CD4-positive, alpha-beta T cell treated with Interferon gamma for 1 hour (primary cell): ENCODE data around the gene PSMB3.

Experiments used
- DNase-seq: peaks from one replicate; pipeline ENCODE4 v3.0.0-alpha.2; 2020

Gene PSMB3

DNA sequence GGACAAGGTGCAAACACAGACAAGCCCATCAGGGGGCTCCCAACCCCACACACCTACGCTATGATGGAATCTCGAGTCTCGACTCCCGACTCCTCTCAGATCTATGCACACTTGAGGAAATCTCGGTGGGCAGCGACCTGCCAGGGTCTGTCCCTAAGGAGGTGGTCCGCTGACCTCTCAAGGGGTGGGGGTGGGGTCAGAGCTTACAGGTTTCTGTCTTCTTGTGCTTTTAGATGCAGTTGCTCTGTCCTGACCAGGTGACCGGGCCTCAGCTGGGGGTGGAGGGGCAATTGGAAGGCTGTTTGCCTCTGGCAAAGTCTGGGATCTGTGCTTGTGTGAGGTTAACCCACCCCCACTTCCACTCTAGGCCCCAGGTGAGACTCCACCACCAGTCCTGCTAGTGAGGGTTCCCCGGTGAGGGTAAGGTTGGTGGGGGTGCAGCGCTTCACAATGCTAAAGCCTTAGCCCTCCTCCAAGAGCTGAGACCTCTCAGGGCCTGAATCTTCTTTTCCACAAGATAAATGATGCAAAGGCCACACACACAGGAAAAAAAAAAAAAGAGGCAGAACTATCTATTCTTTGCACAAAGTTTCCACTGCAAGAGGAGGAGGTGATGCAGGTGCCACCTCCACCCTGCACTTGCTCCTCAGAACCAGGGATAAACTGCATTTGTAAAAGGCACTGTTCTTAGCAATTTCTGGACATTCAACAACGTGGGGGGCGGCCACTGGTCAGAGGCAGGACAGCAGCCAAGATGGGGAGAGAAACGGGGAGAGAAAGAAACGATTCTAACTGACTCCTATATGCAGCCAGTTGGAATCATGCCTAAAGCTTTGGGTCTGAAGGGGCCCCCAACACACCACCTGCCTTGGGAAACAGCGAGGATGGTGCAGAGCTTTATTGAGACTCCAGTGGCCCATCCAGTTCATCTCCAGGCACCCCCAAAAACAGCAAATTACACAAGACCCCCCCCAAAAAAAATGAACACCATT is 18.3 kb upstream of the PSMB3 start:
- DNase-seq, result no peak

DNA sequence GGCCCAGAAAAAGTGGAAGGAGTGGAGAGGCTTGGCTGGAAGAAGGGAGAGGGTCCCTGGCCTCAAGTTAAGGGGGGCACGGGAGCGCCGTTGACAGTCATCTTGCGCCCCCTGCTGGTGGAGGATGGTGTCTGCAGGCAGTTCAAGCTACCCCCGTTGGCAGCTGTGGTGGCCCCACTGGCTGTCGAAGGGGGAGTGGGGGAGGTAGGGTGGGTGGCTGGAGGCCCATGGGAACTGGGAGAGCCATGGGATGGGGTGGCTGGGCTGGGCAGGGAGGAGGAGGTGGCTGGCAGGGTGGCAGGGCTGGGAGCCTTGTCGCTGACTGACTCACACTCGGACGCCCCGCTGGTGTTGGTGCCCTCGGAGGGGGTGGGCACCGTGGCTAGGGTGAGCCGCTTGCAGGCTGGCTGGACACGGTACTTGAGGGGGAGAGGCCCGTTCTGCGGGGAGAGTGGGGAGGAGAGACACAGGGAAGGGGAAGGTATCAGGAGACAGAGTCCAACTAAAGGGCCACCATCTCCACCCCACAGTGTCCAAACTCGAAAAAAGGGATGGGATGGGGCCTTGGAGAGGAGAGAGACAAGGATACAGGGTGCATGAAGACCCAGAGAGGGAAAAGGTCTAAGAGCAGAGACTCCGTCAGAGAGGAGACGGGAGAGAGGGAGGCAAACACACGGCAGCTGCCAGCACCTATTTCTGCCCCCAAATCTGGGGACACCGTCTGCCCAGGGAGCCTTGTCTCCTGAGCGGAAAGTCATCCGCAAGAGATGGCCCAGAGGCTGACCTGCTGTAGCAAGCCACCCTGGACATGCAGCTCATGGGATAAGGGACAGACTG is 17.2 kb upstream of the PSMB3 start:
- DNase-seq, result peak; percentile 56

DNA sequence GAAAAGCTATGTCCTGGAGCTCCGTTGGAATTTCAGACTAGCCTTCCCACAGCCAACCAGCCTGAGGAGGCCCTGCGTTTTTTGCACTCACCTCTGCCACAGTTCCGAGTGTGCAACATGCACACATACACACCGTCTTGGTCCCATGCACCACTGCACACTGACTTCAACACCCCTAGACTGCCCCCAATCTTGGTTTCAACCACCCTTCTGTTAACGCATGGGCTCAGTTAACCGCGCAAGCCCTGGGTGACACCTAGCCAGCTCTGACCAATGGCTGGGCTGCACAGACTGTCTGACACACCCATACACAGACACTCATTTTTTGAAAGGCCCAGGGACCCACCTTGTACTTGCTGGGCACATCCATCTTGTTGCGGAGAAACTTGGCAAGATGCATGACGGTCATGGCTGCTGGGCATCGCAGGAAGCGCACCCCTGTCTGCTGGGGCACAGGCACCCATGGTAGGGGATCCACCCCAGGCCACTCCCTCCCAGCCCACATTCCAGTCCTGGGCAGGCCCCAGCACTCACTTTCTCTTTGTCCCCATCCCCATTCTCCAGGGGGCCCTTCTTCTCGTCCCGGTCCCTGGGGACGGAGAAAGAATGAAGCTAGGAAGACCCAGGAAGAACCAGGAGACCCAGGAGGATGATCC is 14.4 kb upstream of the PSMB3 start:
- no peak for DNase-seq

DNA sequence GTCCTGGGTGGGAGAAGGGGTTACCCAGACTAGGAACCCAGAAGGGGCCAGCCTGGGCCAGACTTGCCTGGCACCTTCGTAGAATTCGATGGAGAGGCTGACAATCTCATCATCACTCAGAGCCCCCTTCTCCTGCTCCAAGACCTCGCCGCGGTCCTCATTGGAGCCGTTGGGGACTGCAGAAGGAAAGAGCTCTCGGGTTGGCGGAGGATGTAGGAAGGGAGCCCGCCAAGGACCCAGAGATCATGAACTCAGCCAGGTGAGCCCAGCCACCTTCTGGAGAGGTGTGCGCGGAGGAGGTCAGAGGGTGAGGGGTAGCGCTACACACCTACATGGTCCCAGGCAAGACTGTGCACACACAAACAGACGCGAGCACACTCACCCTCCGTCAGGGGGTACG is 13.9 kb upstream of the PSMB3 start:
- DNase-seq, result no peak

DNA sequence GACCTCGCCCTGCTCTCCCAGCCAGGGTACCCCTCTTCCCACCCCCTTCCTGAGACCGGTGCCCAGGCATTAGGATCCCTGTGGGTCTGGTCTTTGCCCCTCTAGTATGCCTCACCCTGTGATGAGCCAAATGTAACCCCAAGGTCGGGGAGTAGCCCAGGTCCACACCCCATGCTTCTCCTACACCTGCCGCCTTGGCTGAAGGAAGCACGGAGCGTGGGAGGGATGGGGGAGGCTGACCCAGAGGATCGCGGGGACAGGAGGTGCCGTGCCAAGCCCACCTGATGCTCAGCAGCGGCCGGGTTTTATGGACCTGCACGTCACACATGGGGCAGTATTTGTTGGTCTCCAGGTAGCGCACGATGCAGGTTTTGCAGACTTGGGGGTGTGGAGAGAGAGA is 13.2 kb upstream of the PSMB3 start:
- no peak for DNase-seq

DNA sequence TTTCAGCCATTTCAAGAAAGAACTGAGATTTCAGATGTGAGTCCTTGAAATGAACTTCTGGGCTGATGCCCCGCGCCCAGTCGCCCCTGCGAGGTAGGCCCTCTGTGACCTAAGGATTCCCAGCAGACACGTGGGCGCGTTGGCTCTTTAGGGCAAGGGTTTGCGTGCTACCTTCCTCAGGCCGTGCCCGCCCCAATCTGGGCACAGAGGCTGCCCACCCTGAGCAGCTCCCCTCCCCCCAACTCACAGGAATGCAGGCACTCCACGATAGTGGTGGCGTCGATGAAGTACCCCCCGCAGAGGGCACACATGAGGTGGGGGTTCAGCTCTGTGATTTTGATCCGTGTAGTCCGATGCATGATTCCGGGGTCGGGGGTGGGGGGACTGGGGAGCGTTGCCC is 12.5 kb upstream of the PSMB3 start:
- DNase-seq, result no peak

DNA sequence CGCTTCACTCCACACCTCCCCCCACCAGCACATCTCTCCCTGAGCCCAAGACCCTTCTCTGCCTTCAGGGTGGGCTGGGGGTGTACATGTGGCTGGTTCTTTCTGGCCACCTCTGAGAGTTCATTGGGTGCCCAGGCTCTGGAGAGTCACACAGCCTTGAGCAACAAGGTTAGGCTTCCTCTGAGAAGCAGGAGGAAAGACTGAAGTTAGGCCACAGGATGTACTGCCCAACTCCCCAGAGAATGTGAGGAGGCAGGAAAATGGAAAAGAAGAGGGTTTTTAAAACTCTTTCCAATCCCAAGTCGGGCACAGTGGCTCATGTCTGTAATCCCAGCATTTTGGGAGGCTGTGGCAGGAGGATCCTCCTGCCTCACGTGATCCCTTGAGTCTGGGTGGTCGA is 11.7 kb upstream of the PSMB3 start:
- no peak for DNase-seq

DNA sequence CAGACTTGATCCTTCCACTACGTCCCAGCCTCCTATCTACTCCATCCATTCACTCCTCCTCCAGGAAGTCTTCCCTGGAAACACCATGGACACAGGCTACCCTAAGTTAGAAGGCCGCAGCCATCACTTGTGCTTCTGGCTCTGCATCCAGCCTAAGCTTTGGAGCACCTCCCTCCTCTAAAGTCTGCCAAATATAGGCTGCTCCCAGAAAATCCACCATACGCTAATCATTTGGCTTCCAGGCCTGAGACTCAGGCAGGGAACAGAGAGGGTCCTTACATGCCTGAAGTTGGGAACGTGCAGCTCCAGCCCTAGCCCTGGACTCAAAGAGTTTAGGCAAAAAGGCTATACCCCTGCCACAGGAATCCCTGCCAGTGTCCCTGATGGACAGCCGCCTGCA is 11.1 kb upstream of the PSMB3 start:
- DNase-seq, result no peak

DNA sequence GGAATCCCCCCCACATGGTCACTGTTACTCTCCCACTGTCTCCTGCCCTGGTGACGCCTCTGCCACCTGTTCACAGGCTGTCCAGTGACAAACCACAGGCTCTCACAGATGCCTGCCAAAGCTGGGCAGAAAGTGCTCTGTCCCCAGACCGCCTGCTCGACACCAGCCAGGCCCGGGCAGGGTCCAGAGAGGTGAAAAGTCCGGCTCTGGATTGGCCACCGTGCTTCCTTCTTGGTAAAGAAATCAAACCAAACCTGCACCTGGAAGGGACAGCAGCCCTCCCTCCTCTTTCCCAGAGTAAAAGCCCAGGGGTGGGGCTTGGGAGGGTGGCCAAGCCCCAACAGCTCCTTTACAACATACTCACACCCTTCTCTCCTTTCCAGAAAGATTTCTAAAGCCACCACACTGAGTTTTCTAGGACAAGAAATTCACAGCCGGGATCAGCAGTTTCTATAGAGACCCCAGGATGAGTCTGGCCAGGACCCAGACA is 10.6 kb upstream of the PSMB3 start:
- no peak for DNase-seq

DNA sequence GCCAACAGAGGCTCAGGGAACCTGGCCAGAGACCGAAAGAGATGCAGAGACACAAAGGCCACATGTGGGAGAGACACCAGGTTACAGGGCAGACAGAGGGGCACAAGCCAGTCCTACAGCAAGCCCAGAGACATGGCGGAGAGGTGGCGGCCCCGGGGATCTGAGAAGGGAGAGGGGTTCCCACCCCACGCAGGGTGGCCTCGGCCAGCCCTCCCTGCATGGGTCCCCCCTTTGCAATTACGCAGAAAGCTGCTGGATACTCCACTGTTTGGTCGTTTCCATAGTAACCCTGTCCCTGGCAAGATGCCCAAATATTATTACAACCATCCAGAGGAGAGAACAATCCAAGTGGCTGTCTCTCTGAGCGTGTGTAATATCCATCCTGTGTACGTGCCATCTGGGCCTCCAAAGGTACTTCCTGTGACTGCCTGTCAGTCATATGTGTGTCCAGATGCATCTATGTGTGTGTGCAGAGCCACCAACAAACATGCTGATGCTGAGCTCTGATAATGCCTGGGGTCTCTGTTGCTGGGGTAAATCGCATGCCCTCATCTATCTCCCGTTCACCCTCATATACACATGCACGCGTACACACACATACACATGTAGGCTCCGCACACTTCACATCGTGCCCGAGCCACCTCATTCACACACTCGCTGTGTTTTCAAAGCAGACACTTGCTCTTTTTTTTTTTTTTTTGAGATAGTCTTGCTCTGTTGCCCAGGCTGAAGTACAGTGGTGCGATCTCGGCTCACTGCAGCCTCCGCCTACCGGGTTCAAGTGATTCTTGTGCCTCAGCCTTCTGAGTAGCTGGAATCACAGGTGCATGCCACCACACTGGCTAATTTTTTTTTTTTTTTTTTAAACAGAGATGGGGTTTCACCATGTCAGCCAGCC is 9.9 kb upstream of the PSMB3 start:
- no peak for DNase-seq

DNA sequence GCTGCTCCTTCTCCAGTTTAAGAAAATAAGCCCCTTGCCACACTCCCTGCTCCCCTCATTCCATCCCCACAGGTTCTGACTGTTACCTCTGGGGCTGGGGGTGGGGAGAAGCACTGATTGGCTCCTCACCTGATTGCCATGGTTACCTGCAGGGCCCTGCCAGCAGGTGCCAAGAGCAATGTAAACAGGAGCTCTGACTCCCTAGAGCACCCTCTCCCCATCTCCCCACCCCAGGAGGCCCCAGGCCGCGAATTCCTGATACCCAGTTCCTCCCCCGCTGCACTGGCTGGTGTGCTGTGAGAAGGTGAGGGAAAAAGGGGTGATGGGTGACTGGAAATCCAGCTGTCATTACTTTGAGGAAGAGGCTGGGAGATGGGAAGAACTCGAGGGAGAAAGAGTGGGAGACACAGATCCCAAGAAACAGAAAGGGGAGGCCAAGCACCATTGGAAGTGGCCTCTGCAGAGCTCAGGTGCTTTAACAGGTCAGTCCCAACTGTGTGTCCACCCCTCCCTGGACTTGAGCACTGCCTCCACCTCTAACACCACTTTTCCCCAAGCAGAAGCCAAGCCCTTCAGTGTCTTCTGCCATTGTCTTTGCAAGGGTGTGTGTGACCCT is 8.9 kb upstream of the PSMB3 start:
- no peak for DNase-seq

DNA sequence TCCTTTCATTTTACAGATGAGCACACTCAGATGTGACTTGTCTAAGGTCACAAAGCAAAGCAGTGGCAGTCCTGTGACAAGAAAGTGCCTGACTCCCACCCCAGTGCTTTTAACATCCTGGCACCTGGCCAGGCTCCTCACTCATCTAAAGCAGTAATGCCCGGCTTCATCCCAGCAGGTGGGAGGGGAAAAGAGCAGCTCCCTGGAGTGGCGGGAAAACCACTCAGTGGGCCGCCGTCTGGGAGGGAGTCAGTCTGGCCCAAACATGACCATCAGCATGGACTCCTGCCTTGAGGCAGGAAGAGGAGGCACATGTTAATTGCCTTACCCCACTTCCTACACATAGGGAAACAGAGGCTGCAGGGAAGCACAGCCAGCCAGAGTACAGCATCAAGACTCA is 7.0 kb upstream of the PSMB3 start:
- DNase-seq, result no peak

DNA sequence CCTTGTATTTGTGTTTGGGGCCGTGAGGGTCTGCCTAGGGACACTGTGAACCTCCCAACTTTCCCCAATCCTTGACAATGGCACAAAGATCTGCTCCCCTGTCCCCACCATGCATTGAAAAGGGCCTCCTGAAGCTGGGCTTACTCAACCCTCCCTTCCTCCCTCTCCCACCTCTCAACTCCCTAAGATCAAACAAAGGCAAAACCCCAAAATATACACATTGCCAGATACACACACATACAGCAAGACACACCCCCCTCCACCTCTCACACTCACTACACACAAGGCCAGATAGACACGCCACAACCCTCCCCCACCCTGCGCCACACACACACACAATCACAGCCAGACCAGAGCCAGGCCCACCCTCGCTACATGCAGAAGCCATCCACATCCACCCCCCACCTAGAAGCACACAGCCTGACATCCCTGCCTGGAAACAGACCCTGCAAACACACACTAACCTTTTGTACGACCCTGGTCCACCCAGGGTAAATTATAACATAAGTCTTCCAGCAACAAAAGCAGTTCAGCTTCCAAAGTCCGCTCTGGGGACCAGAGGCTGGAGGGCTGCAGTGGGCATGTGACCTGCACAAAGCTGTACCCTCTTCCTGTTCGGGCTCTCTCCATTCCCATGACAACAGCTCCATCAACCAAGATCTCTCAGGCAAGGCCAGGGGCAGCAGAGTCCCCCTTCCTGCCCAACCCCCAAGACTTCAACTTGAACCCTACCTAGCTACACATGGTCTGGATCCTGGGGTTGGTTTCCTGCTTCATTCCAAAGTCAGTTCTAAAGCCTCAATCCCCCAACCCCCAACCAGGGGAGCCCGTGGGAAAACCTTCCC is 6.3 kb upstream of the PSMB3 start:
- no peak for DNase-seq

DNA sequence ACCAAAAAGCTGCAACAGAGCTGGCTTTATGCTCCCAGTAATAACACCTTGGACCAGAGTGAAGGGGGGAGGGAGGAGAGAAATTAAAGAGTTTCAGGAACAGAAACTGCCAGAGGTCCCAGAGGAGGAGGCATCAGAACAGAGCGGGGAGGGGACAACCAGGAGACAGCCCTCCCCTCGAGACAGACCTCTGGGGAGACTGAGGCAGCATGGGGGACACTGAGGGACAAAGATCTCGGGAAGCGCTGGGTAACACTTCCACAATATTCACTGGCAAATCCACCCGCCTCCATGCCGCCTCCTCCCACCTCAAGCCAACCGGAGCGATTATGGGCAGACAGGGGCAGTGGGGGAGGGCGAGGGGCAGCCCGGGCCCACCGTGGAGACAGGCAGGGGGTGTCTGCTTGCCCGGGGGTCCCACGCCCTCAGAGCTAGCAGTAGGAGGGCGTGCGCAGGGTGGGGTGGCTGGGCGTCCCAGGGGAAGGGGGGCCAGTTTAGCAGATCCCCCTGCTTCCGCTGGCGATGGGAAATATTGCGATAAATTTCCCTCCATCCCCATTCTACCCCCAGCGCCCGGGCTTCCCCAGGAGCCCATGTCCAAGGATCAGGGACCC is 5.6 kb upstream of the PSMB3 start:
- no peak for DNase-seq

DNA sequence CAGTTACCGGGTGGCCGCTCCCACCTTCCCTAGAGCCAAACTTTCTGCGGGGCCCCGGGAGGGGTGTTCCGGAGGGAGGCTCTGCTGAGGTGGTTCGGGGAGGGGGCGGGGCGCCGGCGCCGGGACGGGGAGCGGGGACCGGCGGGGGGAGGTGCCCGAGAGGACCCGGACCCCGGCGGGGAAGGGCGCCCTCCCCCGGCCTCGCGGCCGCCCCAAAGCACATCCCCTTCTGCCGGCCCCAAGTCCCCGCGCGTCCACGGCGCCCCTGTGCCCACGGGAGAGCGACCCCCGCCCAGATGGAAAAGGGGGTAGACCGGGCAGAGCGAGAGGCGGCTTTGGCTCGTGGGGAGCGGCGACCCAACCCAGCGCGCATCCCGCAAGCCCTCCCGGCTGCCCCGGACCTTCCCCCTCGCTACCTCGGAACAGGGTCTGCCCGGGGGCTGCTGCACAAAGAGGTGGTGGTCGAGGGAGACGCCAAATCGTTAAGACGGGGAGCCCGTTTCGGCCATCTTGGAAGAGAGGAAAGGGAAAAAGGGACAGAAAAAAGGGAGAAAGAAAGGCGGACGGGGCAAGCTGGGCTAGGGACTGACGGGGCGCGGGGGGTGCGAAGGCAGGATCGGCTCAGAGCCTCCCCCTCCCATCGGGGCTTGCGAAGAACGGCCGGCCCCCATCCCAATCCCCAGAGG is 4.9 kb upstream of the PSMB3 start:
- no peak for DNase-seq

DNA sequence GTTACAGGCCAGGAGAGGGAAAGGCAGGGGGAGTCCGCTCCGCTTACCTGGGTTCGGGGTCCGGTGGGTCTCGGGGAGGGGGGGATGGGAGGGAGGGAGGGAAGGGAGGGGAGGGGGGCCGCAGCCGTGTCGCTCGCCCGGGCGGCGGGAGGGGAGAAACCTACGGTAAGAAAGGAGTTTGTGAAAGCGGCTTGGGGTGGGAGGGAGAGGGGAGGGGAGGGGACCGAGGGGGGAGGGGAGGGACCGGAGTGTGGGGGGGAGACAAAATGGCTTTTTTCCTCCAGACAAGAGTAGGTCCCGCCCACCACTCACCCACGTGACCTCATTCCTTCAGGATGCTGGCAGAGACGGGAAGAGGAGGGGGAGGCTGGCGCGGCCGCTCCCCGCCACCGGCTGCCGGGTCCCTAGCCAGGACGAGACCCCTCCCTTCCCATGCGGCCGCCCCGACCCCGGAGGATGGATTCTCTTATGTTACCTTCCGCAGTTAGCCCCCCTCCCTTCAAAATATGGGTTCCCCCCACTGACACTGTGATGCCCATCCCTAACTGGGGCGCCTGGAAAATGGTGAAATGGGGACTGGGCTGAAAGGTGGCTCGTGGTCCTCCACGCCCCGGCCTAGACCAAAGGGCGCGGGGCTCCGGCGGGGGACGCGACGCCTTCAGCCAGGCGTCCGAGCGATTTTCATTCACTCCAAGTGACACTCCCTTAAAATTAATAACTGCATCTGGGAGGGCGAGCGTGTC is 4.2 kb upstream of the PSMB3 start, which contains the start of gene PCGF2:
Gene PCGF2, minus strand, starts transcription at position 188 of the 743 bp plus-strand sequence. CDS start 7,934 bp downstream, outside the sequence.
- no peak for DNase-seq

DNA sequence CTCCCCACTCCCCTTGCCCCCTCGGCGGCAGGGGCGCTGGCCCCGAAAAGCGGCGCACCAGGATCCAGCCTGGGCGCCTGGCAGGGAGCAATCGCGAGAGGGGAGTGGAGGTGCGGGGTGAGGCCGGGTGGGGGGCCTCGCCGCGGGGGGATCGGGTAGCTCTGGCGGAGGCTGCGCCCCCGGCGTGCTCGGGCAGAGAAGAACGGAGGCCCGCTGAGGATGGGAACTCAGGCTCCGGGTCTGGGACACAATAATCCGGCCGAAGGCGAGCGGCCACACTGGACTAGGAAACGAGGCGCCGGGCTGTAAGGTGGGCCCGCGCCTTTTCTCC is 3.7 kb upstream of the PSMB3 start:
- no peak for DNase-seq

DNA sequence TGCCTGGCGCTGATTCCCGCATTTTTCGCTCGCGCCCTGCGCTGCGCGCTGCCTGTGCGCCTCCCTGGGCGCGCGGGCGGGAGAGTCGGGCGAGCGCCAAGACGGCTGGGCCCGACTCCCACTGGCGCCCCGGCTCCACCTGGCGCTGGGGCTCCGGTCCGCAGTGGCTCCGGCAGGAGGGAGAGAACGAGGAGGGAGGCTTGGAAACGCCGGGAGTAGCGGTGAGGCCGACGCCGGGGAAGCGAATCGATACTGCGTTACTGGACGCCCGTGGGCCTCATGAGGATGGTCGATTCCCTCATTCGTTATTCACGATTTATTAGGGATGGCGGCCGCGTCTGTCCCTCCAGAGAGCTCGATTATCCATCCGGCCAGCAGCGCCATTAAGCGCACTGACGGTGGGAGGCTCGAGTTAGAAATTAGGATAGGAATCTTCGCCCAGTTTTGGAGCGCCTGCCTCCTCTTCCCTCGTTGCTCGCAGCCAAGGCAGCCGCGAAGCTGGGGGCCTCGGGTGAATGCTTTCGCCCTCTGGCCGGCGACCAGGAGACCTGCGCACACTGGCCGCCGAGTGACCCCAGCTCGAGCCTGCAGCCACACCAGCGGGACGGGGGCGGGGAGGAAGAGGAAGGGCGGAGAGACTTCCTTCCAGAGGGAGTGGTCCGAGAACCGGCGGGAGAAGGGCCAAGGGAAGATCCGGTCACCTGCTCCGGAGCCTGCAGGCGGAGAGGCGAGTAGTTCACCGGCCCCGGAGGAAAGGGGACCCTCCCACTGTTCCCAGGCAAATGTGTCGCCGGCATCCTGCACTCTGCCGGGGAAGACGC is 3.1 kb upstream of the PSMB3 start:
- no peak for DNase-seq
